ENCODE results near the gene NHLRC4. TPM values are rescaled to one million over a fixed set of nuclear protein-coding genes. Genes with fewer than 3 reads are reported as not detected.

NHLRC4 gene
- total and polyA plus RNA-seq, 4 donors: 2.3 to 8.6 (median 5.7) TPM

- Histone ChIP-seq H3K9me3 (ENCODE audit: control insufficient read depth in 4 of 4, insufficient read depth in 3 of 4, low read length in 3 of 4) (no peaks in the 10 kb centered on the region), H3K4me1 (ENCODE audit: control insufficient read depth in 5 of 5, insufficient read depth in 5 of 5, low read length in 5 of 5) (peaks cover 0 to 15% (median 11%) of the 10 kb centered on the region in 5 donors), H3K4me3 (no peak overlapping the region), H3K9ac (ENCODE audit: insufficient read depth in 1 of 2, low read length in 2 of 2) (no peak overlapping the region), H3K27ac (ENCODE audit: low read depth in 1 of 2, low read length in 1 of 2) (no peak overlapping the region), H3K27me3 (ENCODE audit: control insufficient read depth in 3 of 3, insufficient read depth in 3 of 3, low read length in 2 of 3) (no peaks in the 10 kb centered on the region), H3K36me3 (ENCODE audit: control insufficient read depth in 4 of 4, insufficient read depth in 4 of 4, low read length in 4 of 4) (peaks cover 0 to 23% (median 11%) of the 10 kb centered on the region in 4 donors)
- 77 to 84% methylated on average over 23 of the region's 23 CpGs for WGBS, 2 donors
- DNase-seq (no peak), ATAC-seq (ENCODE audit: insufficient read depth, low FRiP score) (no peak)
- TF ChIP-seq, protein P1, sequence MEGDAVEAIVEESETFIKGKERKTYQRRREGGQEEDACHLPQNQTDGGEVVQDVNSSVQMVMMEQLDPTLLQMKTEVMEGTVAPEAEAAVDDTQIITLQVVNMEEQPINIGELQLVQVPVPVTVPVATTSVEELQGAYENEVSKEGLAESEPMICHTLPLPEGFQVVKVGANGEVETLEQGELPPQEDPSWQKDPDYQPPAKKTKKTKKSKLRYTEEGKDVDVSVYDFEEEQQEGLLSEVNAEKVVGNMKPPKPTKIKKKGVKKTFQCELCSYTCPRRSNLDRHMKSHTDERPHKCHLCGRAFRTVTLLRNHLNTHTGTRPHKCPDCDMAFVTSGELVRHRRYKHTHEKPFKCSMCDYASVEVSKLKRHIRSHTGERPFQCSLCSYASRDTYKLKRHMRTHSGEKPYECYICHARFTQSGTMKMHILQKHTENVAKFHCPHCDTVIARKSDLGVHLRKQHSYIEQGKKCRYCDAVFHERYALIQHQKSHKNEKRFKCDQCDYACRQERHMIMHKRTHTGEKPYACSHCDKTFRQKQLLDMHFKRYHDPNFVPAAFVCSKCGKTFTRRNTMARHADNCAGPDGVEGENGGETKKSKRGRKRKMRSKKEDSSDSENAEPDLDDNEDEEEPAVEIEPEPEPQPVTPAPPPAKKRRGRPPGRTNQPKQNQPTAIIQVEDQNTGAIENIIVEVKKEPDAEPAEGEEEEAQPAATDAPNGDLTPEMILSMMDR (IDR thresholded peaks at IDR 0.05; ENCODE audit: control extremely low read depth, extremely low read depth): no peak
These were observed 44.3 kb upstream of the NHLRC4 start for GRCh38 chr16:522320-523096.

- Histone ChIP-seq H3K9me3 (ENCODE audit: control insufficient read depth in 4 of 4, insufficient read depth in 3 of 4, low read length in 3 of 4) (no peaks in the 10 kb centered on the region), H3K27ac (ENCODE audit: low read depth in 1 of 2, low read length in 1 of 2) (no peak overlapping the region), H3K9ac (ENCODE audit: insufficient read depth in 1 of 2, low read length in 2 of 2) (no peak overlapping the region), H3K27me3 (ENCODE audit: control insufficient read depth in 3 of 3, insufficient read depth in 3 of 3, low read length in 2 of 3) (no peaks in the 10 kb centered on the region), H3K36me3 (ENCODE audit: control insufficient read depth in 4 of 4, insufficient read depth in 4 of 4, low read length in 4 of 4) (peaks cover 0 to 23% (median 11%) of the 10 kb centered on the region in 4 donors), H3K4me1 (ENCODE audit: control insufficient read depth in 5 of 5, insufficient read depth in 5 of 5, low read length in 5 of 5) (peaks cover 0 to 15% (median 11%) of the 10 kb centered on the region in 5 donors), H3K4me3 (no peak overlapping the region)
- TF ChIP-seq, protein P1 (IDR thresholded peaks at IDR 0.05; ENCODE audit: control extremely low read depth, extremely low read depth): no peak
- DNase-seq (no peak), ATAC-seq (ENCODE audit: insufficient read depth, low FRiP score) (no peak)
- 94 to 95% methylated on average over 22 of the region's 22 CpGs for WGBS, 2 donors
These were observed 43.6 kb upstream of the NHLRC4 start for GRCh38 chr16:523097-523741.

DNA sequence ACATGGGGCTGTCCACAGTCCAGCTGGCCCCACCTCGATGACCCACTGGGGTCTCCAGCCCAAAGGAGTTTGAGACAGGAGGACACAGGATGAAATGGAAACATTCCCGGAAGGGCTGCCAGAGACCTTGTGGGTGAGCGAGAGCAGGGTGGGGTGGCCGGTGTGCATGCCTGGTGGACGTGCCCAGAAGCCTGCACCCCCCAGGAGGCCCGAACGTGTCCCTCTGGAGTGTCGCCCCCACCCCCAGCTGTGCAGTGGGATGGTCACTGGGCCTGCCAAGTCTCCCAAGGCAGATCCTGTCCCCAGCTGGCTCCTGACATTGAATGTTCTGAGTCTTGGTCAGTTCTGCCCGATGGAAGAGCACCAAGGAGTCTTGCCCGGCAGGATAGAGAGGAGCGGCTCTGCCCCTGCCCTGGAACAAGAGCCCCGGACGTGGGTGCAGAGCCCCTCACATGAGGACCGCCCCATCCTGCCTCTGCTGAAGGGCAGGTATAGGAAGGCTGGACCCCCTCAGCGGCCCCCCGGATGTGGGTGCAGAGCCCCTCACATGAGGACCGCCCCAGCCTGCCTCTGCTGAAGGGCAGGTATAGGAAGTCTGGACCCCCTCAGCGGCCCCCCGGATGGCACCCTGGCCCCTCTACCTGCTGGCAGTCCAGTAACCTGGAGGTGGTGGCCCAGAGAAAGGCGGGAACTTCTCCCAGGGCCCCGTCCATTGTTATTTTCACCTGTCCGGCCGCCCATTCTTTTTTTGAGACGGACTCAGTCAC lies 42.3 kb upstream of the NHLRC4 start:
- H3K36me3 ChIP-seq (ENCODE audit: control insufficient read depth in 4 of 4, insufficient read depth in 4 of 4, low read length in 4 of 4): peaks cover 0 to 14% (median 8%) of the 10 kb centered on the region in 4 donors
- no peaks in the 10 kb centered on the region for H3K9me3 ChIP-seq (ENCODE audit: control insufficient read depth in 4 of 4, insufficient read depth in 3 of 4, low read length in 3 of 4)
- 81 to 89% methylated on average over 24 of the region's 24 CpGs for WGBS, 2 donors
- TF ChIP-seq, protein P1 (IDR thresholded peaks at IDR 0.05; ENCODE audit: control extremely low read depth, extremely low read depth): no peak
- H3K4me1 ChIP-seq (ENCODE audit: control insufficient read depth in 5 of 5, insufficient read depth in 5 of 5, low read length in 5 of 5): peaks cover 0 to 25% (median 18%) of the 10 kb centered on the region in 5 donors
- ATAC-seq (ENCODE audit: insufficient read depth, low FRiP score): no peak
- H3K27ac ChIP-seq (ENCODE audit: low read depth in 1 of 2, low read length in 1 of 2): no peak overlapping the region
- no peaks in the 10 kb centered on the region for H3K27me3 ChIP-seq (ENCODE audit: control insufficient read depth in 3 of 3, insufficient read depth in 3 of 3, low read length in 2 of 3)
- H3K4me3 ChIP-seq: no peak overlapping the region
- no peak for DNase-seq
- no peak overlapping the region for H3K9ac ChIP-seq (ENCODE audit: insufficient read depth in 1 of 2, low read length in 2 of 2)

All from lung (tissue), 12 donors.